ENCODE measurements around the gene MT1B. TPM values are rescaled to one million over a fixed set of nuclear protein-coding genes. Genes with fewer than 3 reads are reported as not detected.

The MT1B gene
- total and polyA plus RNA-seq, 2 of the 13 experiments (the other 11 are each of a cell fraction or from before 2014, with no cell fraction given) = 0.89 TPM; not detected in 1

DNA sequence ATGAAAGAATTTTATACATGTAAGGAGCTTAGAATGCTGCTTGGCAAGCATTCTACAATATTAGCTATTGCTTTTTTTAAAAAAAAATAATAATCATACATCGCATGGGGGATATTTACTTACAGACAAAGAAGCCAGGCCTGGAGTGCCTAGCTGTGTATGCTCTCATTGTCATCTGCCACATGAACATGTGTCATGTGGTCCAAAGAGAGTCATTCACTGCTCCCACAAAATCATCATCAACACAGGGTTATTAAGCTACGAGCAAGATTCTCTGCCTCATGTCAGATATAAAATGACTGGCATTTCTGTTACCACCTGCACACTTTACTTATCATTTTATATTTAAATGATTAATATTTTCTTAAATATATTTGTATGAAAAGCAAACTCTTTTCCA, 28.0 kb upstream of the MT1B start:
- FAIRE-seq (no peak), ATAC-seq (no peak), DNase-seq (ENCODE audit: low spot score) (no peak)
- CTCF ChIA-PET (ENCODE audit: low intra/inter-chr PET ratio, low total read pairs) = no interaction called here
- no TSS peak for BruUV-seq (replicated peaks)
- Histone ChIP-seq H3K9ac (ENCODE audit: insufficient read depth, low read depth, low read length) (no peak overlapping the region), H3K36me3 (replicated peaks in 1 of 2; ENCODE audit: control insufficient read depth in 1 of 2, insufficient read depth in 2 of 2, low read length in 2 of 2) (no peaks in the 10 kb centered on the region), H3K4me2 (ENCODE audit: low read depth, low read length) (no peak overlapping the region), H3K9me3 (ENCODE audit: low read length) (no peaks in the 10 kb centered on the region), H3K4me1 (ENCODE audit: insufficient read depth, low read length) (peaks cover 58% of the 10 kb centered on the region), H3K79me2 (ENCODE audit: insufficient read depth, low read length) (no peaks in the 10 kb centered on the region), H4K20me1 (ENCODE audit: insufficient read depth, low read length) (no peaks in the 10 kb centered on the region), H3K4me3 (replicated peaks in 1 of 3; ENCODE audit: insufficient read depth in 1 of 3, low read depth in 2 of 3, low read length in 3 of 3) (no peak overlapping the region), H3K27me3 (ENCODE audit: control insufficient read depth in 1 of 2, insufficient read depth in 2 of 2, low read length in 2 of 2) (peaks cover 2 to 29% of the 10 kb centered on the region in 2 experiments; a peak in 4 of 5 replicates), H3K27ac (ENCODE audit: extremely low read length, insufficient read depth, low read length) (no peak overlapping the region), H2AFZ (ENCODE audit: low read length) (no peak overlapping the region)
- WGBS (ENCODE audit: low lambda C conversion rate) = 83% methylated on average over 2 of the region's 2 CpGs
- in situ Hi-C loops (cut with HindIII; ENCODE audit: extremely low pct_ligation_motif_present, low pct_unique_long_range_greater_than_20kb) (no loop called here), intact Hi-C loops (cut with micrococcal nuclease; ENCODE audit: unreplicated experiment) (no loop called here)
- TF ChIP-seq ZNF790 (CRISPR knock-in tag; IDR thresholded peaks at IDR 0.05; ENCODE audit: borderline replicate concordance) (no peak), ZNF614 (CRISPR knock-in tag; IDR thresholded peaks at IDR 0.05; ENCODE audit: borderline replicate concordance) (no peak), ZIK1 (CRISPR knock-in tag; IDR thresholded peaks at IDR 0.05; ENCODE audit: borderline replicate concordance, low read depth) (no peak), ZNF746 (CRISPR knock-in tag; IDR thresholded peaks at IDR 0.05) (no peak), KDM5A (IDR thresholded peaks at IDR 0.05; ENCODE audit: borderline replicate concordance, low read length) (no peak), TAF15 (IDR thresholded peaks at IDR 0.05; ENCODE audit: low read depth, low read length, poor library complexity, severe bottlenecking) (no peak), NFKBIZ (CRISPR knock-in tag; IDR thresholded peaks at IDR 0.05) (no peak), GABPA (IDR thresholded peaks at IDR 0.05; ENCODE audit: low read depth, low read length) (no peak), GABPA (CRISPR knock-in tag; IDR thresholded peaks at IDR 0.05; ENCODE audit: low read depth) (no peak)
- TF ChIP-seq, protein P1, sequence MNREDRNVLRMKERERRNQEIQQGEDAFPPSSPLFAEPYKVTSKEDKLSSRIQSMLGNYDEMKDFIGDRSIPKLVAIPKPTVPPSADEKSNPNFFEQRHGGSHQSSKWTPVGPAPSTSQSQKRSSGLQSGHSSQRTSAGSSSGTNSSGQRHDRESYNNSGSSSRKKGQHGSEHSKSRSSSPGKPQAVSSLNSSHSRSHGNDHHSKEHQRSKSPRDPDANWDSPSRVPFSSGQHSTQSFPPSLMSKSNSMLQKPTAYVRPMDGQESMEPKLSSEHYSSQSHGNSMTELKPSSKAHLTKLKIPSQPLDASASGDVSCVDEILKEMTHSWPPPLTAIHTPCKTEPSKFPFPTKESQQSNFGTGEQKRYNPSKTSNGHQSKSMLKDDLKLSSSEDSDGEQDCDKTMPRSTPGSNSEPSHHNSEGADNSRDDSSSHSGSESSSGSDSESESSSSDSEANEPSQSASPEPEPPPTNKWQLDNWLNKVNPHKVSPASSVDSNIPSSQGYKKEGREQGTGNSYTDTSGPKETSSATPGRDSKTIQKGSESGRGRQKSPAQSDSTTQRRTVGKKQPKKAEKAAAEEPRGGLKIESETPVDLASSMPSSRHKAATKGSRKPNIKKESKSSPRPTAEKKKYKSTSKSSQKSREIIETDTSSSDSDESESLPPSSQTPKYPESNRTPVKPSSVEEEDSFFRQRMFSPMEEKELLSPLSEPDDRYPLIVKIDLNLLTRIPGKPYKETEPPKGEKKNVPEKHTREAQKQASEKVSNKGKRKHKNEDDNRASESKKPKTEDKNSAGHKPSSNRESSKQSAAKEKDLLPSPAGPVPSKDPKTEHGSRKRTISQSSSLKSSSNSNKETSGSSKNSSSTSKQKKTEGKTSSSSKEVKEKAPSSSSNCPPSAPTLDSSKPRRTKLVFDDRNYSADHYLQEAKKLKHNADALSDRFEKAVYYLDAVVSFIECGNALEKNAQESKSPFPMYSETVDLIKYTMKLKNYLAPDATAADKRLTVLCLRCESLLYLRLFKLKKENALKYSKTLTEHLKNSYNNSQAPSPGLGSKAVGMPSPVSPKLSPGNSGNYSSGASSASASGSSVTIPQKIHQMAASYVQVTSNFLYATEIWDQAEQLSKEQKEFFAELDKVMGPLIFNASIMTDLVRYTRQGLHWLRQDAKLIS (CRISPR knock-in tag; IDR thresholded peaks at IDR 0.05) = no peak
- TF ChIP-seq, protein P2, sequence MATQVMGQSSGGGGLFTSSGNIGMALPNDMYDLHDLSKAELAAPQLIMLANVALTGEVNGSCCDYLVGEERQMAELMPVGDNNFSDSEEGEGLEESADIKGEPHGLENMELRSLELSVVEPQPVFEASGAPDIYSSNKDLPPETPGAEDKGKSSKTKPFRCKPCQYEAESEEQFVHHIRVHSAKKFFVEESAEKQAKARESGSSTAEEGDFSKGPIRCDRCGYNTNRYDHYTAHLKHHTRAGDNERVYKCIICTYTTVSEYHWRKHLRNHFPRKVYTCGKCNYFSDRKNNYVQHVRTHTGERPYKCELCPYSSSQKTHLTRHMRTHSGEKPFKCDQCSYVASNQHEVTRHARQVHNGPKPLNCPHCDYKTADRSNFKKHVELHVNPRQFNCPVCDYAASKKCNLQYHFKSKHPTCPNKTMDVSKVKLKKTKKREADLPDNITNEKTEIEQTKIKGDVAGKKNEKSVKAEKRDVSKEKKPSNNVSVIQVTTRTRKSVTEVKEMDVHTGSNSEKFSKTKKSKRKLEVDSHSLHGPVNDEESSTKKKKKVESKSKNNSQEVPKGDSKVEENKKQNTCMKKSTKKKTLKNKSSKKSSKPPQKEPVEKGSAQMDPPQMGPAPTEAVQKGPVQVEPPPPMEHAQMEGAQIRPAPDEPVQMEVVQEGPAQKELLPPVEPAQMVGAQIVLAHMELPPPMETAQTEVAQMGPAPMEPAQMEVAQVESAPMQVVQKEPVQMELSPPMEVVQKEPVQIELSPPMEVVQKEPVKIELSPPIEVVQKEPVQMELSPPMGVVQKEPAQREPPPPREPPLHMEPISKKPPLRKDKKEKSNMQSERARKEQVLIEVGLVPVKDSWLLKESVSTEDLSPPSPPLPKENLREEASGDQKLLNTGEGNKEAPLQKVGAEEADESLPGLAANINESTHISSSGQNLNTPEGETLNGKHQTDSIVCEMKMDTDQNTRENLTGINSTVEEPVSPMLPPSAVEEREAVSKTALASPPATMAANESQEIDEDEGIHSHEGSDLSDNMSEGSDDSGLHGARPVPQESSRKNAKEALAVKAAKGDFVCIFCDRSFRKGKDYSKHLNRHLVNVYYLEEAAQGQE (IDR thresholded peaks at IDR 0.05; ENCODE audit: borderline replicate concordance in 1 of 2, low read depth in 1 of 2, low read length in 2 of 2) = no peak
- TF ChIP-seq, protein P3, sequence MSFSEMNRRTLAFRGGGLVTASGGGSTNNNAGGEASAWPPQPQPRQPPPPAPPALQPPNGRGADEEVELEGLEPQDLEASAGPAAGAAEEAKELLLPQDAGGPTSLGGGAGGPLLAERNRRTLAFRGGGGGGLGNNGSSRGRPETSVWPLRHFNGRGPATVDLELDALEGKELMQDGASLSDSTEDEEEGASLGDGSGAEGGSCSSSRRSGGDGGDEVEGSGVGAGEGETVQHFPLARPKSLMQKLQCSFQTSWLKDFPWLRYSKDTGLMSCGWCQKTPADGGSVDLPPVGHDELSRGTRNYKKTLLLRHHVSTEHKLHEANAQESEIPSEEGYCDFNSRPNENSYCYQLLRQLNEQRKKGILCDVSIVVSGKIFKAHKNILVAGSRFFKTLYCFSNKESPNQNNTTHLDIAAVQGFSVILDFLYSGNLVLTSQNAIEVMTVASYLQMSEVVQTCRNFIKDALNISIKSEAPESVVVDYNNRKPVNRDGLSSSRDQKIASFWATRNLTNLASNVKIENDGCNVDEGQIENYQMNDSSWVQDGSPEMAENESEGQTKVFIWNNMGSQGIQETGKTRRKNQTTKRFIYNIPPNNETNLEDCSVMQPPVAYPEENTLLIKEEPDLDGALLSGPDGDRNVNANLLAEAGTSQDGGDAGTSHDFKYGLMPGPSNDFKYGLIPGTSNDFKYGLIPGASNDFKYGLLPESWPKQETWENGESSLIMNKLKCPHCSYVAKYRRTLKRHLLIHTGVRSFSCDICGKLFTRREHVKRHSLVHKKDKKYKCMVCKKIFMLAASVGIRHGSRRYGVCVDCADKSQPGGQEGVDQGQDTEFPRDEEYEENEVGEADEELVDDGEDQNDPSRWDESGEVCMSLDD (CRISPR knock-in tag; IDR thresholded peaks at IDR 0.05; ENCODE audit: borderline replicate concordance) = no peak
- POLR2A ChIA-PET = interaction anchor here (1.2 to 4.8 kb wide), 3 partner anchors 13 to 59 kb away, joined by 3 to 83 read pairs (median 4); partner anchors contain the start of genes MT1X and MT2A
